Liver (tissue), 3 donors: ENCODE measurements around the gene SPECC1.

Experiments used
- CTCF ChIP-seq: fragments of 150-350 bp; IDR thresholded peaks from 2 replicates; pipeline ENCODE4 v1.5.1; 2017; ENCODE audit warnings: improper control_type of control experiment, low read depth, low read length; ENCODE audit not compliant: missing input control
- MAX ChIP-seq: IDR thresholded peaks from 2 replicates; pipeline ENCODE4 v1.6.1; 2016; ENCODE audit warnings: antibody characterized with exemption
- REST ChIP-seq: IDR thresholded peaks from 2 replicates; pipeline ENCODE4 v1.6.1; 2016; ENCODE audit warnings: antibody characterized with exemption, mild to moderate bottlenecking
- SP1 ChIP-seq: IDR thresholded peaks from 2 replicates; pipeline ENCODE4 v1.6.1; 2018; ENCODE audit warnings: antibody characterized with exemption, mild to moderate bottlenecking
- donor health status: healthy.
- donor health status: healthy.

GRCh38 chr17:20145567-20145966, 136.4 kb downstream of the SPECC1 start:
- no peak for TF ChIP-seq SP1
- TF ChIP-seq CTCF: no peak
- TF ChIP-seq REST: no peak
- no peak for TF ChIP-seq MAX
